Stimulated activated CD8-positive, alpha-beta memory T cell treated with anti-CD3 and anti-CD28 coated beads, Interleukin-15, amount 100 ng/mL, for 4 hours (primary cell): ENCODE results near the gene PALLD.

ENCODE experiments used
- DNase-seq, 2 donors: peaks; one replicate each; pipeline ENCODE4 v3.0.0-alpha.2; 2020; ENCODE audit warnings: low read depth in 2 of 2

Gene PALLD

GRCh38 chr4:168876106-168876505 is 379.3 kb downstream of the PALLD start:
- DNase-seq: no peak

- DNase-seq: peak in 1 of 2 donors; percentile 6
These were observed 380.9 kb downstream of the PALLD start for GRCh38 chr4:168877511-168878491.

- DNase-seq: no peak
These were observed 381.8 kb downstream of the PALLD start for GRCh38 chr4:168878623-168879022.

- no peak for DNase-seq
These were observed 382.3 kb downstream of the PALLD start for GRCh38 chr4:168879188-168879587.

GRCh38 chr4:168880072-168880675 is 383.3 kb downstream of the PALLD start:
- DNase-seq: no peak

GRCh38 chr4:168880811-168881595 is 384.2 kb downstream of the PALLD start:
- DNase-seq: no peak

GRCh38 chr4:168881781-168882420 is 385.0 kb downstream of the PALLD start:
- DNase-seq: no peak

- DNase-seq: no peak
These were observed 385.9 kb downstream of the PALLD start for GRCh38 chr4:168882650-168883233.

- DNase-seq: no peak
These were observed 386.7 kb downstream of the PALLD start for GRCh38 chr4:168883513-168883912.

- no peak for DNase-seq
These were observed 387.6 kb downstream of the PALLD start for GRCh38 chr4:168884251-168885124.

GRCh38 chr4:168885400-168885799 is 388.5 kb downstream of the PALLD start:
- DNase-seq: no peak

GRCh38 chr4:168886351-168886750 is 389.5 kb downstream of the PALLD start:
- DNase-seq: no peak

- DNase-seq: no peak
These were observed 391.0 kb downstream of the PALLD start for GRCh38 chr4:168887809-168888208.

GRCh38 chr4:168888715-168889215 is 391.9 kb downstream of the PALLD start:
- DNase-seq: no peak

- DNase-seq: no peak
These were observed 394.2 kb downstream of the PALLD start for GRCh38 chr4:168891086-168891485.

GRCh38 chr4:168891688-168892087 is 394.8 kb downstream of the PALLD start:
- no peak for DNase-seq

GRCh38 chr4:168892475-168892874 is 395.6 kb downstream of the PALLD start:
- no peak for DNase-seq

- DNase-seq: no peak
These were observed 396.4 kb downstream of the PALLD start for GRCh38 chr4:168893205-168893604.

- no peak for DNase-seq
These were observed 397.0 kb downstream of the PALLD start for GRCh38 chr4:168893807-168894206.

GRCh38 chr4:168900080-168900479 is 403.2 kb downstream of the PALLD start:
- DNase-seq: no peak
